Spleen (tissue), 7 donors: ENCODE measurements around the gene LIPT2.

Experiments
- POLR2A ChIP-seq, 3 donors: fragments of 450-650 bp; IDR thresholded peaks; one replicate each; pipeline ENCODE4 v1.5.1; 2017; ENCODE audit warnings: antibody characterized with exemption in 3 of 3, mild to moderate bottlenecking in 1 of 3
- POLR2AphosphoS5 ChIP-seq, 3 donors: sonication (generic); formaldehyde crosslinking; IDR thresholded peaks; one replicate each; pipeline ENCODE4 v1.5.1; 2017; ENCODE audit warnings: antibody characterized with exemption in 3 of 3
- TF ChIP-seq, protein P1 (sequence below), 11 experiments: fragments of 200-600 bp in 7 of 11; fragments of 450-650 bp in 4 of 11; sonication (generic) in 4 of 11; IDR thresholded peaks in 8 of 11; conservative IDR thresholded peaks in 3 of 11; 1 replicate in 7 of 11; 2 replicates in 4 of 11; pipeline versions ENCODE4 v1.4.0 to v1.8.0; 2016 to 2021; ENCODE audit warnings: antibody characterized with exemption in 11 of 11, inconsistent platforms in 4 of 11, mild to moderate bottlenecking in 1 of 11
- donor health status: DM: no; HTN: no; CAD: no; lungs with moderate emphysema.
- donor health status: DM: no; HTN: no; CAD: no.
- donor health status: DM: no; HTN: no; CAD: no.

GRCh38 chr11:74450318-74450717, 43.2 kb downstream of the LIPT2 start:
- TF ChIP-seq, protein P1, sequence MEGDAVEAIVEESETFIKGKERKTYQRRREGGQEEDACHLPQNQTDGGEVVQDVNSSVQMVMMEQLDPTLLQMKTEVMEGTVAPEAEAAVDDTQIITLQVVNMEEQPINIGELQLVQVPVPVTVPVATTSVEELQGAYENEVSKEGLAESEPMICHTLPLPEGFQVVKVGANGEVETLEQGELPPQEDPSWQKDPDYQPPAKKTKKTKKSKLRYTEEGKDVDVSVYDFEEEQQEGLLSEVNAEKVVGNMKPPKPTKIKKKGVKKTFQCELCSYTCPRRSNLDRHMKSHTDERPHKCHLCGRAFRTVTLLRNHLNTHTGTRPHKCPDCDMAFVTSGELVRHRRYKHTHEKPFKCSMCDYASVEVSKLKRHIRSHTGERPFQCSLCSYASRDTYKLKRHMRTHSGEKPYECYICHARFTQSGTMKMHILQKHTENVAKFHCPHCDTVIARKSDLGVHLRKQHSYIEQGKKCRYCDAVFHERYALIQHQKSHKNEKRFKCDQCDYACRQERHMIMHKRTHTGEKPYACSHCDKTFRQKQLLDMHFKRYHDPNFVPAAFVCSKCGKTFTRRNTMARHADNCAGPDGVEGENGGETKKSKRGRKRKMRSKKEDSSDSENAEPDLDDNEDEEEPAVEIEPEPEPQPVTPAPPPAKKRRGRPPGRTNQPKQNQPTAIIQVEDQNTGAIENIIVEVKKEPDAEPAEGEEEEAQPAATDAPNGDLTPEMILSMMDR (IDR thresholded peaks at IDR 0.05 in 8 of 11, conservative IDR thresholded peaks at IDR 0.05 in 3 of 11) = no peak
- no peak for TF ChIP-seq POLR2AphosphoS5 (IDR thresholded peaks at IDR 0.05)
- TF ChIP-seq POLR2A (IDR thresholded peaks at IDR 0.05) = no peak
